Stimulated activated CD8-positive, alpha-beta memory T cell treated with anti-CD3 and anti-CD28 coated beads, Interleukin-7, amount 100 ng/mL, for 4 hours (primary cell): ENCODE results near the gene MAP1LC3B.
A peak's percentile ranks its signal among the peaks of the same experiment; 100 is the strongest.
"Not testable (repeated sequence)": the region's sequence is repeated elsewhere in the genome, so short reads cannot be mapped to it uniquely, and the experiment has no call there.

Experiments
- DNase-seq, 2 donors: peaks; one replicate each; pipeline ENCODE4 v3.0.0-alpha.2; 2020; ENCODE audit warnings: low read depth in 2 of 2

MAP1LC3B gene

GRCh38 chr16:87380881-87381280 lies 11.3 kb upstream of the MAP1LC3B start:
- DNase-seq: no peak

- DNase-seq: no peak
Observed at GRCh38 chr16:87382023-87382785, 9.9 kb upstream of the MAP1LC3B start.

GRCh38 chr16:87383505-87384161 lies 8.5 kb upstream of the MAP1LC3B start, which contains the start of gene FBXO31:
Gene FBXO31, minus strand, starts transcription at chr16:87383776. Its CDS starts 32 bp downstream, at chr16:87383744.
- peak; percentile 81 to 84 for DNase-seq

GRCh38 chr16:87384162-87384874 lies 7.8 kb upstream of the MAP1LC3B start:
- DNase-seq: no peak

- not testable (repeated sequence) for DNase-seq
Observed at GRCh38 chr16:87384875-87385167, 7.3 kb upstream of the MAP1LC3B start.

- DNase-seq: peak; percentile 81 to 84
Observed at GRCh38 chr16:87387942-87388817, 4.0 kb upstream of the MAP1LC3B start.

- no peak for DNase-seq
Observed at GRCh38 chr16:87388818-87389134, 3.4 kb upstream of the MAP1LC3B start.

GRCh38 chr16:87389245-87389644 lies 2.9 kb upstream of the MAP1LC3B start:
- no peak for DNase-seq

- not testable (repeated sequence) for DNase-seq
Observed at GRCh38 chr16:87389914-87390313, 2.2 kb upstream of the MAP1LC3B start.

GRCh38 chr16:87390641-87391323 lies 1.4 kb upstream of the MAP1LC3B start:
- DNase-seq: no peak

- no peak for DNase-seq
Observed at GRCh38 chr16:87391324-87391949, 699 bp upstream of the MAP1LC3B start.

- peak in 1 of 2 donors; percentile 31 for DNase-seq
Observed at GRCh38 chr16:87392821-87393679, 914 bp downstream of the MAP1LC3B start.

GRCh38 chr16:87393680-87394055 lies 1.5 kb downstream of the MAP1LC3B start:
- DNase-seq: no peak

GRCh38 chr16:87395181-87395842 lies 3.2 kb downstream of the MAP1LC3B start:
- no peak for DNase-seq

- no peak for DNase-seq
Observed at GRCh38 chr16:87404764-87405625, 12.9 kb downstream of the MAP1LC3B start.

- DNase-seq: no peak
Observed at GRCh38 chr16:87406495-87407088, 14.5 kb downstream of the MAP1LC3B start.

- no peak for DNase-seq
Observed at GRCh38 chr16:87407511-87408112, 15.5 kb downstream of the MAP1LC3B start.

GRCh38 chr16:87409153-87409552 lies 17.0 kb downstream of the MAP1LC3B start:
- no peak for DNase-seq
